ENCODE results near the gene LDHA.

DNA sequence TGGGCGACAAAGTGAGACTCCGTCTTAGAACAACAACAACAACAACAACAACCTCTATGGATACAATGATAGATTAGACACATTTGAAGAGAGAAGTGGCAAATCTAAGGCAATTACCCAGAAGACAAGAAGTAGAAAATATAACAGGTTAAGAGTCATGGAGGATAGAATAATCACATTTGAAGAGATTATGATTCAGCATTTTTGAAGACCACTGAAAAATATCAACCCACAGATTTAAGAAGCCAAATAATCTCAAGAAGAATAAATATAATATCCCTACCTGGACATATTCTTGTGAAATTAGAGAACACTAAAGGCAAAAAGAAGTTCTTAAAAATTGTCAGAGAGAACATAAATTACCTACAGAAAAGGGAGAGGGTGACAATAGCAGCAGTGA lies 25.7 kb downstream of the LDHA start:
- TF ChIP-seq, protein P1, sequence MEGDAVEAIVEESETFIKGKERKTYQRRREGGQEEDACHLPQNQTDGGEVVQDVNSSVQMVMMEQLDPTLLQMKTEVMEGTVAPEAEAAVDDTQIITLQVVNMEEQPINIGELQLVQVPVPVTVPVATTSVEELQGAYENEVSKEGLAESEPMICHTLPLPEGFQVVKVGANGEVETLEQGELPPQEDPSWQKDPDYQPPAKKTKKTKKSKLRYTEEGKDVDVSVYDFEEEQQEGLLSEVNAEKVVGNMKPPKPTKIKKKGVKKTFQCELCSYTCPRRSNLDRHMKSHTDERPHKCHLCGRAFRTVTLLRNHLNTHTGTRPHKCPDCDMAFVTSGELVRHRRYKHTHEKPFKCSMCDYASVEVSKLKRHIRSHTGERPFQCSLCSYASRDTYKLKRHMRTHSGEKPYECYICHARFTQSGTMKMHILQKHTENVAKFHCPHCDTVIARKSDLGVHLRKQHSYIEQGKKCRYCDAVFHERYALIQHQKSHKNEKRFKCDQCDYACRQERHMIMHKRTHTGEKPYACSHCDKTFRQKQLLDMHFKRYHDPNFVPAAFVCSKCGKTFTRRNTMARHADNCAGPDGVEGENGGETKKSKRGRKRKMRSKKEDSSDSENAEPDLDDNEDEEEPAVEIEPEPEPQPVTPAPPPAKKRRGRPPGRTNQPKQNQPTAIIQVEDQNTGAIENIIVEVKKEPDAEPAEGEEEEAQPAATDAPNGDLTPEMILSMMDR (IDR thresholded peaks at IDR 0.05; ENCODE audit: low read depth, low read length): no peak
- TF ChIP-seq EZH2phosphoT487 (IDR thresholded peaks at IDR 0.05; ENCODE audit: low read depth): no peak
